HCT116 (cell line): ENCODE data around the gene TMEM120A. TPM values are rescaled to one million over a fixed set of nuclear protein-coding genes. Genes with fewer than 3 reads are reported as not detected.

Experiments
- ATAC-seq: fragments of 200-7000 bp; cut with Tn5 transposase; 2 replicates; pipeline ENCODE4 v1.9.1; 2020; ENCODE audit warnings: mild to moderate bottlenecking, moderate library complexity
- BruUV-seq: library from RNA; stranded (reverse); fragments of 400-500 nt; replicated peaks from 2 replicates; lab custom pipeline; 2021; lab: Mats Ljungman, UMichigan
- CTCF ChIA-PET: fragments of 300-600 bp; sonication (Branson Sonifier 250); formaldehyde crosslinking; loops from one replicate; lab custom pipeline; 2021; ENCODE audit warnings: antibody characterized with exemption; lab: Charles Lee
- POLR2A ChIA-PET: fragments of 300-600, 350-600 bp; sonication (Branson Sonifier 250); formaldehyde crosslinking; loops from one replicate; lab custom pipeline; 2021; ENCODE audit warnings: antibody characterized with exemption; lab: Charles Lee
- RAD21 ChIA-PET, 2 experiments: fragments of 300-600 bp; sonication (Branson Sonifier 250); formaldehyde crosslinking; loops; one replicate each; lab custom pipeline; 2023; ENCODE audit warnings: low total read pairs in 2 of 2; ENCODE audit not compliant: uncharacterized antibody in 2 of 2, unreplicated experiment in 2 of 2, low non-redundant PET in 1 of 2; lab: Charles Lee
- DNase-seq: peaks from one replicate; pipeline ENCODE4 v3.0.0-alpha.2; 2010; ENCODE audit warnings: low read depth, low spot score
- H2AFZ ChIP-seq: fragments of 200-600 bp; shearing (Covaris generic), sonication (generic); 2 replicates; pipeline ENCODE4 v1.6.1; 2017; ENCODE audit warnings: low read depth, mixed run types, mixed read lengths, antibody characterized with exemption, low read length; ENCODE audit not compliant: poor library complexity, severe bottlenecking
- H3K27ac ChIP-seq: 2 replicates; pipeline ENCODE4 v1.5.1; 2012; ENCODE audit warnings: low read depth, low read length
- H3K27me3 ChIP-seq: fragments of 200-600 bp; sonication (generic); 2 replicates; pipeline ENCODE4 v1.6.1; 2016; ENCODE audit warnings: mixed run types, low read length, mixed read lengths; ENCODE audit not compliant: insufficient read depth
- H3K36me3 ChIP-seq, 2 experiments: fragments of 200-500 bp in 1 of 2; fragments of 200-600 bp in 1 of 2; sonication (Bioruptor generic) in 1 of 2; sonication (generic) in 1 of 2; 2 replicates each; pipeline versions ENCODE4 v1.5.1 to v1.6.1; 2014 to 2016; ENCODE audit warnings: low read length in 2 of 2, inconsistent platforms in 1 of 2, mixed read lengths in 1 of 2, mixed run types in 1 of 2; ENCODE audit not compliant: insufficient read depth in 2 of 2, control insufficient read depth in 1 of 2
- H3K4me1 ChIP-seq, 2 experiments: fragments of 200-600 bp in 1 of 2; sonication (generic) in 1 of 2; 2 replicates each; pipeline versions ENCODE4 v1.5.1 to v1.6.1; 2012 to 2017; ENCODE audit warnings: low read length in 2 of 2, inconsistent platforms in 1 of 2, mild to moderate bottlenecking in 1 of 2, mixed read lengths in 1 of 2, mixed run types in 1 of 2, moderate library complexity in 1 of 2; ENCODE audit not compliant: insufficient read depth in 2 of 2, control insufficient read depth in 1 of 2
- H3K4me2 ChIP-seq: fragments of 200-600 bp; sonication (generic); 2 replicates; pipeline ENCODE4 v1.6.1; 2017; ENCODE audit warnings: mixed run types, low read length, mixed read lengths
- H3K4me3 ChIP-seq, 2 experiments: fragments of 200-600 bp in 1 of 2; sonication (generic) in 1 of 2; replicated peaks in 1 of 2; 2 replicates each; pipeline ENCODE4 v1.5.1; 2011 to 2016; ENCODE audit warnings: low read length in 2 of 2, control low read depth in 1 of 2, low read depth in 1 of 2, mild to moderate bottlenecking in 1 of 2, mixed read lengths in 1 of 2, mixed run types in 1 of 2
- H3K79me2 ChIP-seq: fragments of 200-600 bp; sonication (generic); 2 replicates; pipeline ENCODE4 v1.6.1; 2017; ENCODE audit warnings: mild to moderate bottlenecking, mixed run types, low read length, moderate library complexity, mixed read lengths; ENCODE audit not compliant: insufficient read depth
- H3K9ac ChIP-seq: fragments of 200-600 bp; sonication (generic); 2 replicates; pipeline ENCODE4 v1.6.1; 2016; ENCODE audit warnings: low read length, mixed read lengths
- H3K9me2 ChIP-seq: fragments of 200-600 bp; sonication (generic), shearing (Covaris generic); 2 replicates; pipeline ENCODE4 v1.6.1; 2017; ENCODE audit warnings: mixed run types, mild to moderate bottlenecking, moderate library complexity; ENCODE audit not compliant: insufficient read depth
- H3K9me3 ChIP-seq, 2 experiments: fragments of 200-500 bp in 1 of 2; fragments of 200-600 bp in 1 of 2; sonication (Bioruptor generic) in 1 of 2; sonication (generic) in 1 of 2; 2 replicates each; pipeline ENCODE4 v1.6.1; 2014 to 2017; ENCODE audit warnings: low read length in 2 of 2, mixed read lengths in 2 of 2, inconsistent platforms in 1 of 2, low read depth in 1 of 2, mild to moderate bottlenecking in 1 of 2, mixed run types in 1 of 2, moderate library complexity in 1 of 2; ENCODE audit not compliant: control insufficient read depth in 1 of 2, insufficient read depth in 1 of 2
- H4K20me1 ChIP-seq: fragments of 200-600 bp; sonication (generic), shearing (Covaris generic); 2 replicates; pipeline ENCODE4 v1.6.1; 2017; ENCODE audit warnings: mixed run types, mild to moderate bottlenecking, moderate library complexity; ENCODE audit not compliant: insufficient read depth
- ELF1 ChIP-seq: IDR thresholded peaks from 2 replicates; pipeline ENCODE4 v1.6.1; 2012; ENCODE audit warnings: low read depth, borderline replicate concordance
- FOSL1 ChIP-seq: IDR thresholded peaks from 2 replicates; pipeline ENCODE4 v1.6.1; 2012; ENCODE audit warnings: low read depth
- SRF ChIP-seq: IDR thresholded peaks from 2 replicates; pipeline ENCODE4 v1.6.1; 2012; ENCODE audit warnings: low read depth
- TCF7L2 ChIP-seq: IDR thresholded peaks from 2 replicates; pipeline ENCODE4 v1.7.0; 2011; ENCODE audit warnings: borderline replicate concordance, inconsistent platforms; ENCODE audit not compliant: insufficient read depth, insufficient read length; ENCODE audit errors: extremely low read depth
- YY1 ChIP-seq: IDR thresholded peaks from 2 replicates; pipeline ENCODE4 v1.6.1; 2011; ENCODE audit warnings: low read length, low read depth, moderate library complexity, mild to moderate bottlenecking; ENCODE audit not compliant: insufficient replicate concordance; ENCODE audit errors: extremely low read depth
- intact Hi-C: fragments of 100-400 bp; cut with micrococcal nuclease; formaldehyde crosslinking; loops from 2 replicates; pipeline ENCODE4 v1.10.0; 2022
- total RNA-seq: library from RNA; stranded (reverse); gene quantifications from one replicate; pipeline ENCODE4 v1.2.1, GENCODE V29; 2021; ENCODE audit not compliant: unreplicated experiment

The TMEM120A gene
- total RNA-seq, 1 experiment from 2014 or later, result 25.9 TPM

DNA sequence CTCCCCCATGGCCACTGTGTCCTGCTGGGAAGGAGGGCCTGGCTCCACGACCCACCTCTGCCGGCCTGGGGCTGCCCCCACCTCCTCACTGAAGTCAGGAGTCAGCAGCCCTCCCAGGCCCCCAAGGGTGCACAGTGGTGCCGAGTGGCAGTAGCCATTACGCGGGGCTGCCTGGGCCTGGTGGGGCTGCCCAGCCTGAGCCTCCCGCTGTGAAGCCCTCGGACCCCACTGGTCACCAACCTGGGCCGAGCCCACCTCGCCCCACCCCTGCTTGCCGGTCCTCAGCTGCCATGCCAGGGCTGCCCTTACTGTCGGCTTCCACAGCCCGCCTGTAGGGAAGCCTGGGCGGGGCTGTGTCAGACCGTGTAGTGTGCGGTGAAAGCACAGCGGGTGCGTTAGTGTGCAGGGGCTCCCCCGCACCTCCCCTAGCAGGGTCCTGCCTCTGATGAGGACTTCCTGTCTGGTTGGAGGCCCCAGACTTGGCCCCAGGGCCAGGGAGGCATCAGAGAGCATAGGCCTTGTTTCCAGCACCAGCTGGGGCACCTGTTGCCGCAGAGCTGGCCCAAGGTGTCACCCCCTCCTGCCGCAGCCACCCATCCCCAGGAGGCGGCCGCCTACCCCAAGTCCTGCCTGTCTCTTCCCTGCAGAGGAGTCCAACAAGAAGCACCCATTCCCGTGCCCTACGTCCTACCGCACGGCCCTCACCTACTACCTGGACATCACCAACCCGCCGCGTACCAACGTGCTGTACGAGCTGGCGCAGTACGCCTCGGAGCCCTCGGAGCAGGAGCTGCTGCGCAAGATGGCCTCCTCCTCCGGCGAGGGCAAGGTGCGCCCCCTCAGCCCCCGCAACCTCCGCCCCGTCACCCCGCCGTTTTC is 10.0 kb downstream of the TMEM120A start:
- ChIA-PET RAD21 (no interaction called here), CTCF (no interaction called here), POLR2A (no interaction called here)
- no peak for DNase-seq
- no peak for ATAC-seq
- no peaks in the 10 kb centered on the region for H3K9me2 ChIP-seq
- no peak overlapping the region for H3K4me3 ChIP-seq
- no peaks in the 10 kb centered on the region for H3K79me2 ChIP-seq
- no peak overlapping the region for H3K9ac ChIP-seq
- no peak for TF ChIP-seq ELF1
- no peak for TF ChIP-seq SRF
- TF ChIP-seq YY1, result no peak
- H2AFZ ChIP-seq, result no peak overlapping the region
- H3K4me2 ChIP-seq, result no peak overlapping the region
- H4K20me1 ChIP-seq, result no peaks in the 10 kb centered on the region
- no peak overlapping the region for H3K27ac ChIP-seq
- peaks cover 0 to 13% of the 10 kb centered on the region in 2 experiments; a peak in 3 of 4 replicates for H3K4me1 ChIP-seq
- peaks cover 0 to 14% of the 10 kb centered on the region in 2 experiments; a peak in 2 of 4 replicates for H3K36me3 ChIP-seq
- BruUV-seq, result no TSS peak
- no peaks in the 10 kb centered on the region for H3K9me3 ChIP-seq
- no peaks in the 10 kb centered on the region for H3K27me3 ChIP-seq
- intact Hi-C loops, result no loop called here

DNA sequence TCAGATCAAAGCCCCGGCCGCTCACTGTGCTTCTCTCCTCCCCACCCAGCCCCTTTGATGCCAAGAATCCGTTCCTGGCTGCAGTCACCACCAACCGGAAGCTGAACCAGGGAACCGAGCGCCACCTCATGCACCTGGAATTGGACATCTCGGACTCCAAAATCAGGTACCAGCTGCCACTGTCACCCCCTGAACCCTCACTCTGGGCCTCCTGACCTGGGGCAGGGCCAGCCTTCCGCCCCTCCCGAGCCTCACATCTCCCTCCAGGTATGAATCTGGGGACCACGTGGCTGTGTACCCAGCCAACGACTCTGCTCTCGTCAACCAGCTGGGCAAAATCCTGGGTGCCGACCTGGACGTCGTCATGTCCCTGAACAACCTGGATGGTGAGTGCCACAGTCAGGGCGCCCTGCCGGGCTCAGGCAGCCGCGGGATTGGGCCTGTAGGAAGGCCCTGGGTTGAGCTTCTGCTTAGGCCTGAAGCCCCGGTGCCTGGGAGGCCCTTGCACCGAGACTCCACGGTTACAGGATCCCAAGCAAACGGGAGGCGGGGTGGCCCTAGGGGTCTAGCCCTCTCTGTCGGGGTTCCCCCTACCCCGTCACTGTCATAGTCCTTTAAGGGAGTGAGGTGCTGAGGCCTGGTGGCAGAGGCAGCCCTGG is 10.8 kb downstream of the TMEM120A start:
- BruUV-seq, result no TSS peak
- no peaks in the 10 kb centered on the region for H3K27me3 ChIP-seq
- ChIA-PET RAD21 (no interaction called here), POLR2A (no interaction called here), CTCF (no interaction called here)
- no peaks in the 10 kb centered on the region for H3K9me2 ChIP-seq
- H3K4me2 ChIP-seq, result no peak overlapping the region
- H3K4me1 ChIP-seq, result peaks cover 0 to 13% of the 10 kb centered on the region in 2 experiments; a peak in 3 of 4 replicates
- no peak for ATAC-seq
- H3K79me2 ChIP-seq, result no peaks in the 10 kb centered on the region
- peaks cover 0 to 14% of the 10 kb centered on the region in 2 experiments; a peak in 2 of 4 replicates for H3K36me3 ChIP-seq
- H4K20me1 ChIP-seq, result no peaks in the 10 kb centered on the region
- intact Hi-C loops, result no loop called here
- H3K9me3 ChIP-seq, result no peaks in the 10 kb centered on the region
- no peak overlapping the region for H3K9ac ChIP-seq
- H3K27ac ChIP-seq, result no peak overlapping the region
- no peak for DNase-seq
- TF ChIP-seq TCF7L2 (peak; percentile 46), FOSL1 (no peak)
- no peak overlapping the region for H3K4me3 ChIP-seq
- H2AFZ ChIP-seq, result no peak overlapping the region
